Mononuclear cell (primary cell): ENCODE measurements around the gene COG4. TPM values are rescaled to one million over a fixed set of nuclear protein-coding genes. Genes with fewer than 3 reads are reported as not detected.

Source experiments
- H3K27me3 ChIP-seq: 2 replicates; pipeline ENCODE4 v1.6.0; 2011; ENCODE audit warnings: low read length, control low read depth; ENCODE audit not compliant: insufficient read depth
- H3K4me1 ChIP-seq: 2 replicates; pipeline ENCODE4 v1.5.1; 2011; ENCODE audit warnings: mild to moderate bottlenecking, low read length, control low read depth; ENCODE audit not compliant: insufficient read depth
- H3K4me3 ChIP-seq: 2 replicates; pipeline ENCODE4 v1.5.1; 2011; ENCODE audit warnings: mild to moderate bottlenecking, low read length, moderate library complexity
- H3K9me3 ChIP-seq: 2 replicates; pipeline ENCODE4 v1.5.1; 2011; ENCODE audit warnings: low read depth, mild to moderate bottlenecking, control low read depth, low read length
- total RNA-seq: library from RNA; depleted of rRNA; stranded (reverse); fragments of >200 nt; gene quantifications from one replicate; pipeline ENCODE4 v1.2.3, GENCODE V29; 2012

The COG4 gene
- total RNA-seq, 1 donor: 19.2 TPM

DNA sequence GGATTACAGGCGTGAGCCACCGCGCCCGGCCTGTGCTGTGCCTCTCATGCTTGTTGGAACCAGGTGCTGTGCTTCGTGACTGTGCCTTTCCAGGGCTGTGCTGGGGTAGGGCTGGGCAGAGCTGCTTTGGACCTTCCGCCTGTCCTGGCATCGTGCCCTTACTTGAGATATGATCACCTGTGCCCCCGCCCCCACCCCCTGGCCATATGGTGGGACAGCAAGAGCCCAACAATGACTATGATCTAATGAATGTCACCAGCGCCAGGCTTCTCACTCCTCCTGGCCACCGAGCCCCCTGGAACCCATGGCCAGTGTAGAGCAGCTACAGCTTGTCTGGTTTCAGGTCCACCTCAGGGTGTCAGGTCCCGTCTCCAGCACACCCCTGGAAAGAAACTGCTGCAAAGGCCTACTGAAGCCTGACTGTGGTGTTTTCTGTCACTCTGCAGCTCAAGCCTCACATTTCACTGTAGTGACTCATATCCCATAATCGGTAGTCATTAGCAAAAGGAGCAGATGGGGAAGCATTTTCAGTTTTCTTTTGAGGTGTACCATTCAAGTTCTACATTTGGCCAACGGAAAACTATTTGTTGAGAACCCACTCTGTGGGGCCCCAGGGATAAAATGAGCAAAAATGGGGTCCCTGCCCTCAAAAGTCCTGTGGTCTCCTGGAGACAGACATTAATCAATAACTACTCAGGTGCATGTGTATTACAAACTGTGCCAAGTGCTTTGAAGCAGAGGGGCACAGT is 46.9 kb downstream of the COG4 start:
- Histone ChIP-seq H3K4me1 (no peaks in the 10 kb centered on the region), H3K9me3 (no peaks in the 10 kb centered on the region), H3K27me3 (no peaks in the 10 kb centered on the region)

DNA sequence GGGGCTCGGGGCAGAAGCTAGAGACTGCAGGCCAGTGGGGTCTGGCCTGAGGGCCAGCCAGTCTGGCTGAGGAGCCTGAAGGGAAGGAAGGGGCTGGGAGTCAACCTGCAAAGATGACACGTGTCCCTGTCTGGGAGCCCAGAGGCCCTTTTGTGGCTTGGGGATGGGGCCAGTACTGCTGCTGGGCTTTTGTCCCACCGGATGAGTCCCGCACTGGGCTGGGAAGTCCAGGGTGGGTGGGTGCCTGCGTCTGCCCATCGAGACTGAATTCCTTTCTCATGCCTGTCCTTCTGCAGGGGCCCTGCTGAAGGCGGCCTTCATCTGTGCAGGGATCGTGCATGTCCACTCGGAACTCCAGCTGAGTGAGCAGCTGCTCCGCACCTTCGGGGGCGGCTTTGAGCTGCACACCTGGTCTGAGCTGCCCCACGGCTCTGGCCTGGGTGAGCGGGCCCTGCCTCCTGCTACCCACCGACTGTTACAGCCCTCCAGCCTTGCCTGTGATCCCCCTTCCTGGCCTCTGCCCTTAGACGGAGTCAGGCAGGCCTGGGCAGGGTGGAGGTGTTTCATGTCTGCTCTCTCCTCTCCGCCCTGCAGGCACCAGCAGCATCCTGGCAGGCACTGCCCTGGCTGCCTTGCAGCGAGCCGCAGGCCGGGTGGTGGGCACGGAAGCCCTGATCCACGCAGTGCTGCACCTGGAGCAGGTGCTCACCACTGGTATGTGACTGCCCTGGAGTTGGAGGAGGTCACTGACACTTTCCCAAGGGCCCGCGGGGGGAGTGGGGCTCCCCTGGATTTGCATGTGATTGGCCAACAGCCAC is 48.1 kb downstream of the COG4 start:
- Histone ChIP-seq H3K27me3 (no peaks in the 10 kb centered on the region), H3K4me3 (no peak overlapping the region), H3K4me1 (no peaks in the 10 kb centered on the region), H3K9me3 (no peaks in the 10 kb centered on the region)

More for the DNA sequence above, 46.9 kb downstream of the COG4 start:
- H3K4me3 ChIP-seq: no peak overlapping the region

- H3K9me3 ChIP-seq: no peaks in the 10 kb centered on the region
- H3K4me1 ChIP-seq: no peaks in the 10 kb centered on the region
- H3K27me3 ChIP-seq: no peaks in the 10 kb centered on the region
- no peak overlapping the region for H3K4me3 ChIP-seq
Observed at GRCh38 chr16:70474320-70475053, 48.9 kb downstream of the COG4 start.

GRCh38 chr16:70473446-70474319 is 49.7 kb downstream of the COG4 start:
- Histone ChIP-seq H3K4me3 (no peak overlapping the region), H3K4me1 (no peaks in the 10 kb centered on the region), H3K9me3 (no peaks in the 10 kb centered on the region), H3K27me3 (no peaks in the 10 kb centered on the region)

- Histone ChIP-seq H3K4me1 (no peaks in the 10 kb centered on the region), H3K9me3 (no peaks in the 10 kb centered on the region)
Observed at GRCh38 chr16:70472786-70473433, 50.4 kb downstream of the COG4 start.

DNA sequence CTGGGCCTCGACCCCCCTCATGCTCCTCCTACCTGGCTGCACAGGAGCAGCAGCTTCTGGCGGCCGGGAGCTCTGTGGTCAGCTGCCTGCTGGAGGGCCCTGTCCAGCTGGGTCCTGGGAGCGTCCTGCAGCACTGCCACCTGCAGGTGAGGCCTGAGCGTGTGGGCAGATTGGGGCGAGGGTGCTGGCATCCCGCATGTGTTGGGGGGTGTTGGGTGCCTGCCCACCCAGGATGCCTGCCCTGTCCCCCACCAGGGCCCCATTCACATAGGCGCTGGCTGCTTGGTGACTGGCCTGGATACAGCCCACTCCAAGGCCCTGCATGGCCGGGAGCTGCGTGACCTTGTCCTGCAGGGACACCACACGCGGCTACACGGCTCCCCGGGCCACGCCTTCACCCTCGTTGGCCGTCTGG is 52.4 kb downstream of the COG4 start:
- Histone ChIP-seq H3K4me1 (no peaks in the 10 kb centered on the region), H3K27me3 (no peaks in the 10 kb centered on the region), H3K9me3 (no peaks in the 10 kb centered on the region), H3K4me3 (no peak overlapping the region)

More at GRCh38 chr16:70472786-70473433, 50.4 kb downstream of the COG4 start:
- no peak overlapping the region for H3K4me3 ChIP-seq
- no peaks in the 10 kb centered on the region for H3K27me3 ChIP-seq

DNA sequence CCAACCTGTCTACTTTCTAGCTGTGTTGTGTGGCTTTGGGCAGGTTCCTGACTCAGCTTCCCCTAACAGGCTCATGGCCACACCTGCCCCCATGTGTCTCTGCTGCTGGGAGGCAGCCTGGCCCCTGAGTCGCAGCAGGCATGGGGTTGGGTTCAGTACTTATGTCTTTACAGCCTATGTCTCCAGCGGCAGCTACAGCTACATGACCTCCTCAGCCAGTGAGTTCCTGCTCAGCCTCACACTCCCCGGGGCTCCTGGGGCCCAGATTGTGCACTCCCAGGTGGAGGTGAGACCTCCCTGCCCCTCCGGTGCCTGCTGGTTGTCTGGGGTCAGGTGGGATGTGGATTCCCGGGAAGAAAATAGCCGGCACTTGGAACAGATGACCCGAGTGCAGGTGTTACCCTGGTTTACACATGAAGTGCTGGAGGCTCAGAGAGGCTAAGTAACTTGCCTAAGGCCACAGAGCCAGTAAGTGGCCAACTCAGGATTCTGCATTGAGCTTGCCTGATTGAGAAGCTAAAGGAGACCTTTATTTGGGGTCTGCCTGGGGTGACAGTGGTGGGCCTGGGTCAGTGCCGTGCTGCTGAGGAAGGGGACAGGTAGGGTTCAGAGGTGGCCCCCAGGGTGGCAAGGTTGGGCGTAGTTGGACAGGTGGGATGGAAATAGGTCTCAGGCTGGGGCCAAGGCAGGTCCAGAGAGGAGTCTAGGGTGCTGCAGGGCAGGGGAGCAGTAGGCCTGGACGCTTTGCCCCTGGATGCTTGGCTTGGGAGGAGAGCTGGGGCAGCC is 53.0 kb downstream of the COG4 start:
- Histone ChIP-seq H3K27me3 (no peaks in the 10 kb centered on the region), H3K4me3 (no peak overlapping the region), H3K9me3 (no peaks in the 10 kb centered on the region), H3K4me1 (no peaks in the 10 kb centered on the region)

DNA sequence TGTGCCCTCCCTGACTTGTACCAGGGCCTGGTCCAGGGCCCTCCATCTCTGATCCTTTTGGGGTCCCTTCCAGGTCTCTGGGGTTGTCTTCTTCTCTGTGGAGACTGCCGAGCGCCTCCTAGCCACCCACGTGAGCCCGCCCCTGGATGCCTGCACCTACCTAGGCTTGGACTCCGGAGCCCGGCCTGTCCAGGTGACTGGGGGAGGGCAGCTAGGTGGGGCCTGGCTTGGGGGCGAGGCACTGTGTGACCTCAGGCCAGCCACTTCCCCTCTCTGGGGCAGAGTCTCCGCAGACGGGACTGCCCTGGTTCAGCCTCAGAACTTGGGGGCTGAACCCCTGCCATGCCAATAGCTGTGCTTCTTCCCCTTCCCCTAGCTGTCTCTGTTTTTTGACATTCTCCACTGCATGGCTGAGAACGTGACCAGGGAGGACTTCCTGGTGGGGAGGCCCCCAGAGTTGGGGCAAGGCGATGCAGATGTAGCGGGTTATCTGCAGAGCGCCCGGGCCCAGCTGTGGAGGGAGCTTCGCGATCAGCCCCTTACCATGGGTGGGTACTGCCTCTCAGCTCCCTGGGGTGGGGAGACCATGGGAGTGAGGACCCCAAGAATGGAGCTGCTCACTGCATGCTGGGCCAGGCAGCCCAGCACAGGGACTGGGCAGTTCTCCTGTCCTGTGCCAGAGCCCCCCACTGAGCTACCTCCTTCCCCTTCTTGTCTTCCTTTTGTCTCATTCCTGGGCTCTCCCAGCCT is 54.4 kb downstream of the COG4 start:
- Histone ChIP-seq H3K27me3 (no peaks in the 10 kb centered on the region), H3K4me3 (no peak overlapping the region), H3K9me3 (no peaks in the 10 kb centered on the region), H3K4me1 (no peaks in the 10 kb centered on the region)

- Histone ChIP-seq H3K4me3 (no peak overlapping the region), H3K27me3 (no peaks in the 10 kb centered on the region), H3K9me3 (no peaks in the 10 kb centered on the region), H3K4me1 (no peaks in the 10 kb centered on the region)
Observed at GRCh38 chr16:70467608-70468007, 55.7 kb downstream of the COG4 start.

- no peaks in the 10 kb centered on the region for H3K4me1 ChIP-seq
- no peaks in the 10 kb centered on the region for H3K27me3 ChIP-seq
- H3K9me3 ChIP-seq: no peaks in the 10 kb centered on the region
- H3K4me3 ChIP-seq: no peak overlapping the region
Observed at GRCh38 chr16:70467113-70467512, 56.2 kb downstream of the COG4 start.

DNA sequence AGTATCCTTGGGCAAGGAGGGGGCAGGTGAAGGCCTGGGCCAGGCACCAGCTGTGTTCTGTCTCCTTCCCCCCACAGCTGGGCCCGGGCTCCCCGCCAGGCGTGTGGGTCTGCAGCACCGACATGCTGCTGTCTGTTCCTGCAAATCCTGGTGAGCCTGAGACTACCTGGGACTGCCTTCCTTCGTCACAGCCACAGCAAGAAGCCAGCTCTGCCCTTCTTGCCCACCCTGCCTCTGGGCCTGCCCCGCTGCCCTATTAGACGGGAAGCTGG is 56.6 kb downstream of the COG4 start:
- no peaks in the 10 kb centered on the region for H3K27me3 ChIP-seq
- no peak overlapping the region for H3K4me3 ChIP-seq
- H3K9me3 ChIP-seq: no peaks in the 10 kb centered on the region
- no peaks in the 10 kb centered on the region for H3K4me1 ChIP-seq

DNA sequence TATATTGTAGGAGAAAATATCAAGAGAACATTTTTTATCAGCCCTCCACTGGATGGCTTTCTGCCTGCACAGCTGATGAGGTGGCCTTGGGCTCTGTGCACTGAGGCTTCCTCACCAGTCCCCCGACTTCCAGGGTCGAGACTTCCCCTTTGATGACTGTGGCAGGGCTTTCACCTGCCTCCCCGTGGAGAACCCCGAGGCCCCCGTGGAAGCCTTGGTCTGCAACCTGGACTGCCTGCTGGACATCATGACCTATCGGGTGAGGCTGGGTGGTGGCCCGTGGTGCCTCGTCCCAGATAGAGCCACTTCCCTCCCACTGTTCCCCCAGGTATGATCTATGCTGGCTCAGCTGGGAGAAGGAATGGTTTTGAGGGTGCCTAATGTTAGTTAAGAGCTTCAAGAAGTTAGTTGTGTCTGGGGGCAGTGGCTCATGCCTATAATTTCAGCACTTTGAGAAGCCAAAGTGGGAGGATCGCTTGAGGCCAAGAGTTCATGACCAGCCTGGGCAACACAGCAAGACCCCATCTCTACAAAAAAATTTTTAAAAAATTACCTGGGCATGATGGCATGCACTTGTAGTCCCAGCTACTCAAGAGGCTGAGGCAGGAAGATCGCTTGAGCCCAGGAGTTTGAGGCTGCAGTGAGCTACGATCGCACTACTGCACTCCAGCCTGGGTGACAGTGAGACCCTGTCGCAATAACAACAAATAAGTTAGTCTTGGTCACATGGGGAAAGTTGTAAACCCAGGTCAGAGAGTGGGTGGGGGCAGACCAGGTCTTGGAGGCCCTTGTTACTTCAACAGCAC is 57.2 kb downstream of the COG4 start:
- no peaks in the 10 kb centered on the region for H3K4me1 ChIP-seq
- H3K27me3 ChIP-seq: no peaks in the 10 kb centered on the region
- no peaks in the 10 kb centered on the region for H3K9me3 ChIP-seq
- no peak overlapping the region for H3K4me3 ChIP-seq
